H1 (cell line): ENCODE measurements around the gene DFFB. TPM values are rescaled to one million over a fixed set of nuclear protein-coding genes. Genes with fewer than 3 reads are reported as not detected.

Experiments
- CTCF ChIA-PET: fragments of 300-600 bp; sonication (Branson Sonifier 250); formaldehyde crosslinking; loops from one replicate; lab custom pipeline; 2021; ENCODE audit not compliant: partially characterized antibody; lab: Charles Lee
- POLR2A ChIA-PET: fragments of 300-600 bp; sonication (Branson Sonifier 250); formaldehyde crosslinking; loops from one replicate; lab custom pipeline; 2021; ENCODE audit warnings: inconsistent platforms; ENCODE audit not compliant: partially characterized antibody; lab: Charles Lee
- DNase-seq, 2 experiments: peaks; one replicate each; pipeline versions ENCODE4 v3.0.0 to v3.0.0-alpha.2; 2010 to 2022; ENCODE audit warnings: low spot score in 2 of 2, low read depth in 1 of 2, mixed read lengths in 1 of 2
- FAIRE-seq: peaks from 2 replicates; lab custom pipeline; 2011; peaks lifted over from hg19 to GRCh38; lab: Jason Lieb, UNC
- H2AFZ ChIP-seq: 2 replicates; pipeline ENCODE4 v1.8.1; 2012; ENCODE audit warnings: low read length, inconsistent platforms
- H2AK5ac ChIP-seq: 2 replicates; pipeline ENCODE4 v1.6.1; 2013; ENCODE audit warnings: low read depth, low read length
- H2BK120ac ChIP-seq: replicated peaks from 2 replicates; pipeline ENCODE3; 2013; ENCODE audit warnings: low read depth, low read length, inconsistent platforms
- H2BK12ac ChIP-seq: 2 replicates; pipeline ENCODE4 v1.6.1; 2013; ENCODE audit warnings: low read depth, low read length
- H2BK15ac ChIP-seq: 2 replicates; pipeline ENCODE4 v1.6.1; 2013; ENCODE audit warnings: low read length
- H2BK20ac ChIP-seq: 2 replicates; pipeline ENCODE4 v1.6.1; 2013; ENCODE audit warnings: low read length
- H2BK5ac ChIP-seq: 2 replicates; pipeline ENCODE4 v1.6.1; 2013; ENCODE audit warnings: low read depth, low read length
- H3K14ac ChIP-seq: 2 replicates; pipeline ENCODE4 v1.6.1; 2013; ENCODE audit warnings: inconsistent platforms; ENCODE audit not compliant: insufficient read length
- H3K18ac ChIP-seq: 2 replicates; pipeline ENCODE4 v1.6.1; 2013; ENCODE audit warnings: low read length; ENCODE audit errors: extremely low read depth
- H3K23ac ChIP-seq: 2 replicates; pipeline ENCODE4 v1.6.1; 2013; ENCODE audit warnings: inconsistent platforms; ENCODE audit not compliant: insufficient read length
- H3K23me2 ChIP-seq: 2 replicates; pipeline ENCODE4 v1.6.1; 2013; ENCODE audit warnings: low read depth, low read length
- H3K27ac ChIP-seq: 2 replicates; pipeline ENCODE4 v1.6.1; 2011; ENCODE audit warnings: low read depth, low read length, inconsistent platforms
- H3K27me3 ChIP-seq, 4 experiments: replicated peaks in 1 of 4; 1 replicate in 1 of 4; 2 replicates in 3 of 4; pipeline versions ENCODE4 v1.6.1 to v1.8.1; 2011 to 2013; ENCODE audit warnings: low read length in 3 of 4, mild to moderate bottlenecking in 3 of 4, inconsistent platforms in 2 of 4, mixed read lengths in 2 of 4, moderate library complexity in 1 of 4; ENCODE audit not compliant: control insufficient read depth in 3 of 4, insufficient read depth in 3 of 4; ENCODE audit errors: extremely low read depth in 1 of 4
- H3K36me3 ChIP-seq, 4 experiments: 2 replicates each; pipeline versions ENCODE4 v1.6.1 to v1.8.1; 2011 to 2013; ENCODE audit warnings: mild to moderate bottlenecking in 4 of 4, low read length in 3 of 4, moderate library complexity in 2 of 4, control low read depth in 1 of 4, inconsistent platforms in 1 of 4; ENCODE audit not compliant: insufficient read depth in 4 of 4, control insufficient read depth in 2 of 4
- H3K4ac ChIP-seq: replicated peaks from 2 replicates; pipeline ENCODE3; 2013; ENCODE audit warnings: low read length, low read depth, mixed read lengths, inconsistent platforms; ENCODE audit not compliant: insufficient read length
- H3K4me1 ChIP-seq, 4 experiments: replicated peaks in 1 of 4; 1 replicate in 1 of 4; 2 replicates in 3 of 4; pipeline versions ENCODE4 v1.6.1 to v1.8.1; 2011 to 2013; ENCODE audit warnings: low read length in 3 of 4, inconsistent platforms in 2 of 4, mixed read lengths in 1 of 4; ENCODE audit not compliant: insufficient read depth in 4 of 4, control insufficient read depth in 3 of 4
- H3K4me2 ChIP-seq, 2 experiments: 2 replicates each; pipeline versions ENCODE4 v1.6.1 to v1.8.1; 2011 to 2013; ENCODE audit warnings: low read depth in 2 of 2, low read length in 2 of 2, control low read depth in 1 of 2, inconsistent platforms in 1 of 2, mild to moderate bottlenecking in 1 of 2; ENCODE audit not compliant: insufficient read depth in 1 of 2
- H3K4me3 ChIP-seq, 4 experiments: fragments of 200-600, 300-600 bp in 1 of 4; sonication (generic), shearing (Covaris generic), sonication (Bioruptor Twin) in 1 of 4; 2 replicates each; pipeline versions ENCODE4 v1.5.1 to v1.8.1; 2011 to 2016; ENCODE audit warnings: low read length in 4 of 4, low read depth in 3 of 4, control low read depth in 2 of 4, inconsistent platforms in 2 of 4, mild to moderate bottlenecking in 2 of 4, mixed read lengths in 1 of 4, moderate library complexity in 1 of 4; ENCODE audit not compliant: insufficient read depth in 2 of 4; ENCODE audit errors: extremely low read depth in 1 of 4
- H3K56ac ChIP-seq: replicated peaks from 2 replicates; pipeline ENCODE3; 2013; ENCODE audit warnings: low read depth, mild to moderate bottlenecking, mixed read lengths, low read length, inconsistent platforms; ENCODE audit not compliant: insufficient read length
- H3K79me1 ChIP-seq: 2 replicates; pipeline ENCODE4 v1.6.1; 2013; ENCODE audit warnings: low read depth, low read length, control low read depth
- H3K79me2 ChIP-seq, 2 experiments: 2 replicates each; pipeline versions ENCODE4 v1.6.1 to v1.8.1; 2012 to 2013; ENCODE audit warnings: low read length in 2 of 2, mild to moderate bottlenecking in 2 of 2, inconsistent platforms in 1 of 2; ENCODE audit not compliant: insufficient read depth in 2 of 2, control insufficient read depth in 1 of 2
- H3K9ac ChIP-seq, 4 experiments: replicated peaks in 1 of 4; 1 replicate in 1 of 4; 2 replicates in 3 of 4; pipeline versions ENCODE4 v1.6.1 to v1.8.1; 2011 to 2013; ENCODE audit warnings: low read depth in 3 of 4, low read length in 3 of 4, control low read depth in 2 of 4, mild to moderate bottlenecking in 2 of 4, moderate library complexity in 2 of 4, inconsistent platforms in 1 of 4; ENCODE audit errors: extremely low read depth in 1 of 4
- H3K9me3 ChIP-seq, 2 experiments: 2 replicates each; pipeline versions ENCODE4 v1.6.1 to v1.8.1; 2012 to 2013; ENCODE audit warnings: mild to moderate bottlenecking in 2 of 2, moderate library complexity in 2 of 2, control low read depth in 1 of 2, inconsistent platforms in 1 of 2, low read depth in 1 of 2, low read length in 1 of 2, mixed read lengths in 1 of 2; ENCODE audit not compliant: insufficient read depth in 2 of 2
- H4K20me1 ChIP-seq, 2 experiments: replicated peaks in 1 of 2; 2 replicates each; pipeline versions ENCODE3 to v1.8.1; 2011 to 2013; ENCODE audit warnings: inconsistent platforms in 2 of 2, low read length in 2 of 2, mild to moderate bottlenecking in 1 of 2; ENCODE audit not compliant: insufficient read depth in 2 of 2, control insufficient read depth in 1 of 2
- H4K5ac ChIP-seq: 2 replicates; pipeline ENCODE4 v1.6.1; 2013; ENCODE audit warnings: low read length, low read depth, mixed read lengths, inconsistent platforms; ENCODE audit not compliant: insufficient read length
- H4K8ac ChIP-seq: 2 replicates; pipeline ENCODE4 v1.8.0; 2013; ENCODE audit warnings: mild to moderate bottlenecking, moderate library complexity, low read length, inconsistent platforms; ENCODE audit not compliant: insufficient read depth; ENCODE audit errors: extremely low read depth
- H4K91ac ChIP-seq: replicated peaks from 2 replicates; pipeline ENCODE3; 2013; ENCODE audit warnings: low read length, mixed read lengths, inconsistent platforms; ENCODE audit not compliant: insufficient read length
- BACH1 ChIP-seq: IDR thresholded peaks from 2 replicates; pipeline ENCODE4 v1.6.1; 2012; ENCODE audit warnings: low read length, improper control_type of control experiment
- BRCA1 ChIP-seq: IDR thresholded peaks from 2 replicates; pipeline ENCODE4 v1.6.1; 2012; ENCODE audit warnings: low read depth, low read length, improper control_type of control experiment
- CBX5 ChIP-seq: fragments of 300-800, 300-1000 bp; sonication (generic); IDR thresholded peaks from 2 replicates; pipeline ENCODE4 v1.7.1; 2016; ENCODE audit warnings: antibody characterized with exemption, low read length, low read depth
- HDAC6 ChIP-seq: IDR thresholded peaks from one replicate; pipeline ENCODE4 v1.7.1; 2012; ENCODE audit warnings: low read depth, mild to moderate bottlenecking, inconsistent platforms, low read length, moderate library complexity
- JUN ChIP-seq: IDR thresholded peaks from 2 replicates; pipeline ENCODE4 v1.6.1; 2011; ENCODE audit warnings: low read depth, mild to moderate bottlenecking, improper control_type of control experiment, low read length
- JUND ChIP-seq: IDR thresholded peaks from 2 replicates; pipeline ENCODE4 v1.6.1; 2011; ENCODE audit warnings: mild to moderate bottlenecking, improper control_type of control experiment, low read length
- KDM1A ChIP-seq: fragments of 200-600, 300-600 bp; sonication (generic); IDR thresholded peaks from 2 replicates; pipeline ENCODE4 v1.7.1; 2016; ENCODE audit warnings: mild to moderate bottlenecking, low read length, borderline replicate concordance
- PHF8 ChIP-seq: fragments of 200-600 bp; sonication (generic); conservative IDR thresholded peaks from 2 replicates; pipeline ENCODE4 v1.7.1; 2012; ENCODE audit warnings: low read depth, mild to moderate bottlenecking, inconsistent platforms, low read length, moderate library complexity
- POLR2A ChIP-seq, 2 experiments: IDR thresholded peaks; 1 replicate in 1 of 2; 2 replicates in 1 of 2; pipeline ENCODE4 v1.6.1; 2011; ENCODE audit warnings: low read depth in 2 of 2, low read length in 2 of 2, mild to moderate bottlenecking in 2 of 2; ENCODE audit errors: control extremely low read depth in 1 of 2
- RBBP5 ChIP-seq: IDR thresholded peaks from 2 replicates; pipeline ENCODE4 v1.7.1; 2012; ENCODE audit warnings: low read depth, mild to moderate bottlenecking, inconsistent platforms, low read length, moderate library complexity, borderline replicate concordance
- SIN3A ChIP-seq, 2 experiments: IDR thresholded peaks in 1 of 2; conservative IDR thresholded peaks in 1 of 2; 2 replicates each; pipeline ENCODE4 v1.6.1; 2011 to 2012; ENCODE audit warnings: low read length in 2 of 2, improper control_type of control experiment in 1 of 2, low read depth in 1 of 2, mild to moderate bottlenecking in 1 of 2
- SIX5 ChIP-seq: IDR thresholded peaks from 2 replicates; pipeline ENCODE4 v1.6.1; 2011; ENCODE audit warnings: mild to moderate bottlenecking, low read depth, low read length
- TAF7 ChIP-seq: optimal IDR thresholded peaks from 2 replicates; pipeline ENCODE3; 2011; ENCODE audit warnings: low read depth, mild to moderate bottlenecking, inconsistent platforms, low read length, moderate library complexity, borderline replicate concordance
- TBP ChIP-seq: IDR thresholded peaks from 2 replicates; pipeline ENCODE4 v1.6.1; 2011; ENCODE audit warnings: low read depth, low read length, improper control_type of control experiment
- TEAD4 ChIP-seq: IDR thresholded peaks from 2 replicates; pipeline ENCODE4 v1.6.1; 2012; ENCODE audit warnings: low read depth, low read length, inconsistent platforms, mixed read lengths
- WGBS, 2 experiments: shearing (Covaris generic) in 1 of 2; methylation state at CpG; one replicate each; pipeline versions ENCODE4 v1.1.6 to v1.1.7; 2013 to 2015; ENCODE audit warnings: low lambda C conversion rate in 2 of 2, mixed read lengths in 2 of 2, inconsistent platforms in 1 of 2, low coverage in 1 of 2, missing lambda C conversion rate in 1 of 2; ENCODE audit not compliant: insufficient replicate concordance in 2 of 2, insufficient coverage in 1 of 2, insufficient read length in 1 of 2; ENCODE audit errors: extremely low coverage in 1 of 2, missing lambda C conversion rate in 1 of 2; 5-methylcytosine and 5-hydroxymethylcytosine counted together
- polyA plus RNA-seq, 7 experiments: library from polyadenylated mRNA; depleted of rRNA in 3 of 7; stranded (reverse) in 5 of 7; unstranded in 2 of 7; fragments of >200 nt in 5 of 7; fragments of 200-250 nt in 2 of 7; gene quantifications; 1 replicate in 5 of 7; 2 replicates in 1 of 7; 4 replicates in 1 of 7; pipeline versions ENCODE4 v1.2.1 to v1.2.3, GENCODE V29; 2011 to 2013; ENCODE audit warnings: missing spikeins in 2 of 7, mixed read lengths in 2 of 7
- total RNA-seq: library from RNA; stranded (reverse); fragmentation: NEBNext Ultra II Directional; extraction: Animal tissue kit (Norgen Biotek cat#: 25700); gene quantifications from 2 replicates; pipeline ENCODE4 v1.2.1, GENCODE V29; 2021

The DFFB gene
- total and polyA plus RNA-seq, 2 of the 8 experiments (the other 6 are each of a cell fraction or from before 2014, with no cell fraction given), result 8.6 to 11.9 TPM

DNA sequence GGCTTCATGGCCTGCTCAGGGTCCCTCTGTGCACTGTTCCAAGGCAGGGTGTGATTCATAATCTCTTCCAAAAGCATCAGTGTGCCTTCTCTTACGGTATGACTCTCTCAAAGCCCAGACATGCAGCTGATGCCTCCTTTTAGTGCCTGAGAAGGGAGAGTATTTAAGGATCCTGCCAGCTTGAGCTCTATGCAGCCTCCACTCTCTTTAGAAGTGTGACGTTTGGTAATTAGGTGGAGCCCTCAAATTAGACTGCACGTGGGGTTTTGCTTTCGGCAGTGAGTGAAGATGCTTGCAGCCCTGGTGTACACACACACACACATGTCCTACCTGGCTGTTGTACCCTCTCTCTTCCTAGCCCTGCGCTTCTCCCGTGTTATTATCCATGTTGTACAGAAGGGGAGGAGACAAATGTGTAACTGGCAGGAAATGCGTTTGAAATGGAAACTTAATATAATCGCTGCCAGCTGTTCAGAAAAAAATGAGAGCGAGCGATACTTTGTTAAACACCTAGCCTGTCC is 45.4 kb downstream of the DFFB start:
- CTCF ChIA-PET, result interaction anchor here (1.1 kb wide), 2 partner anchors 18 to 77 kb away, joined by 3 read pairs; no protein-coding TSS in a partner anchor
- FAIRE-seq, result no peak
- 88% methylated on average over 10 of the region's 10 CpGs; no CpG with 5 or more reads in 1 of the 2 experiments for WGBS, 2 experiments
- no peak for TF ChIP-seq BACH1
- no peak for TF ChIP-seq TAF7
- no peak for TF ChIP-seq RBBP5
- no peak for TF ChIP-seq JUN
- no peak for TF ChIP-seq SIX5
- TF ChIP-seq SIN3A (conservative IDR thresholded peaks at IDR 0.05 in 1 of 2, IDR thresholded peaks at IDR 0.05 in 1 of 2; ENCODE audit: low read depth in 1 of 2, low read length in 2 of 2), result no peak
- no peak for TF ChIP-seq TBP
- TF ChIP-seq TEAD4, result no peak
- TF ChIP-seq BRCA1, result no peak
- TF ChIP-seq CBX5, result no peak
- no peak for TF ChIP-seq POLR2A (IDR thresholded peaks at IDR 0.05; ENCODE audit: control extremely low read depth in 1 of 2, low read depth in 2 of 2, low read length in 2 of 2)
- TF ChIP-seq PHF8, result no peak
- TF ChIP-seq JUND, result no peak
- TF ChIP-seq KDM1A, result no peak
- TF ChIP-seq HDAC6, result no peak

More for the DNA sequence above, 45.4 kb downstream of the DFFB start:
- no peak overlapping the region for H3K23ac ChIP-seq
- peaks cover 4% of the 10 kb centered on the region; the same call in 1 of the 2 replicates for H3K79me1 ChIP-seq
- H3K4me3 ChIP-seq, result no peak overlapping the region
- no peak overlapping the region for H2AFZ ChIP-seq
- H3K4me1 ChIP-seq, result peaks cover 0 to 12% (median 3%) of the 10 kb centered on the region in 4 experiments; a peak in 1 of 7 replicates
- no peak overlapping the region for H4K91ac ChIP-seq
- no peak overlapping the region for H3K4me2 ChIP-seq
- DNase-seq, result no peak
- no peak overlapping the region for H4K8ac ChIP-seq
- H3K36me3 ChIP-seq, result no peaks in the 10 kb centered on the region
- POLR2A ChIA-PET, result no interaction called here
- H2BK20ac ChIP-seq, result no peak overlapping the region
- no peak overlapping the region for H2BK120ac ChIP-seq
- H2BK15ac ChIP-seq, result no peak overlapping the region
- no peak overlapping the region for H2AK5ac ChIP-seq
- H3K4ac ChIP-seq, result no peak overlapping the region
- peaks cover 0 to 3% of the 10 kb centered on the region in 2 experiments for H4K20me1 ChIP-seq
- no peak overlapping the region for H3K56ac ChIP-seq
- no peak overlapping the region for H3K27ac ChIP-seq
- no peak overlapping the region for H3K18ac ChIP-seq
- peaks cover 8% of the 10 kb centered on the region for H3K23me2 ChIP-seq
- H3K9ac ChIP-seq, result no peak overlapping the region
- H3K9me3 ChIP-seq, result no peaks in the 10 kb centered on the region
- no peak overlapping the region for H2BK5ac ChIP-seq
- H2BK12ac ChIP-seq, result no peak overlapping the region
- no peak overlapping the region for H3K14ac ChIP-seq
- H3K79me2 ChIP-seq, result peaks cover 5 to 19% of the 10 kb centered on the region in 2 experiments; a peak in 3 of 4 replicates
- no peaks in the 10 kb centered on the region for H3K27me3 ChIP-seq
- no peak overlapping the region for H4K5ac ChIP-seq
